PFSK-1 (cell line): ENCODE results near the gene WSB1.

Experiments used
- POLR2AphosphoS5 ChIP-seq: IDR thresholded peaks from 2 replicates; pipeline ENCODE4 v1.6.1; 2012; ENCODE audit warnings: low read depth, mild to moderate bottlenecking, control low read depth, low read length, moderate library complexity
- REST ChIP-seq, 2 experiments: IDR thresholded peaks; 2 replicates each; pipeline versions ENCODE4 v1.6.1 to v1.8.0; 2011 to 2012; ENCODE audit warnings: low read depth in 2 of 2, low read length in 2 of 2, control low read depth in 1 of 2, inconsistent platforms in 1 of 2, mild to moderate bottlenecking in 1 of 2, moderate library complexity in 1 of 2; ENCODE audit not compliant: insufficient read depth in 1 of 2
- SIN3A ChIP-seq: IDR thresholded peaks from 2 replicates; pipeline ENCODE4 v1.6.1; 2012; ENCODE audit warnings: mild to moderate bottlenecking, low read length, moderate library complexity, borderline replicate concordance; ENCODE audit not compliant: insufficient read depth
- TAF1 ChIP-seq: IDR thresholded peaks from 2 replicates; pipeline ENCODE4 v1.6.1; 2012; ENCODE audit warnings: low read length, control low read depth, borderline replicate concordance; ENCODE audit not compliant: insufficient read depth

DNA sequence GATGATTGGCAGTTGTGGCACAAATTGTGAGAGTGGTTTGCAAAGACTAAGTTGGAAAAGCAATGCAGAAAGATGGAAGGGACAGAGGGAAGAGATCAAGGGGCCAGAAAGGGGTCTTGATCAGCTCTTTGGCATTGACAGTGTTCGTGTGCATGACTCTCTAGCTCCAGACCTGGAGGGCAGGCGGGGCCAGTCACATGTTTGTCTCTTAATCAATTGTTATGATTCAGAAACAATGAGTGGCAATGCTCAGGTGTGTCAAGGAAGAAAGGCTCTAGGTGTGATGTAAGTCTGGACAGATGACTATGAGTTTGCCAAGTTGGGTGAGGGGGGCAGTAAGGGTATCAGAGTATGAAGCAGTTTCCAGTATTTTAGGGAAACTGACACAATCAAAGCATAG is 32.1 kb downstream of the WSB1 start:
- TF ChIP-seq POLR2AphosphoS5: no peak
- no peak for TF ChIP-seq SIN3A
- TF ChIP-seq REST (IDR thresholded peaks at IDR 0.05; ENCODE audit: insufficient read depth in 1 of 2, low read depth in 2 of 2, low read length in 2 of 2): no peak
- no peak for TF ChIP-seq TAF1
